Suprapubic skin (tissue), 4 donors: Measurements from ENCODE around the gene TAOK1.

Experiments used
- CTCF ChIP-seq, 2 donors: fragments of 200-600 bp in 1 of 2; fragments of 450-650 bp in 1 of 2; sonication (generic) in 1 of 2; IDR thresholded peaks; one replicate each; pipeline ENCODE4 v1.5.1; 2016 to 2019; ENCODE audit warnings: antibody characterized with exemption in 2 of 2, mild to moderate bottlenecking in 1 of 2, moderate library complexity in 1 of 2
- POLR2A ChIP-seq, 2 donors: fragments of 450-650 bp; IDR thresholded peaks; one replicate each; pipeline ENCODE4 v1.6.1; 2017; ENCODE audit warnings: antibody characterized with exemption in 2 of 2, mild to moderate bottlenecking in 2 of 2, moderate library complexity in 2 of 2
- POLR2AphosphoS5 ChIP-seq, 3 donors: sonication (generic); formaldehyde crosslinking; IDR thresholded peaks; one replicate each; pipeline ENCODE4 v1.6.1; 2017; ENCODE audit warnings: antibody characterized with exemption in 3 of 3

- TF ChIP-seq CTCF (IDR thresholded peaks at IDR 0.05) (no peak), POLR2A (IDR thresholded peaks at IDR 0.05) (no peak), POLR2AphosphoS5 (IDR thresholded peaks at IDR 0.05) (no peak)
Measured at GRCh38 chr17:29442451-29442850, 52.3 kb downstream of the TAOK1 start.
